NCI-H446 treated with DMSO at 0.1 percent for 48 hours (cell line): ENCODE measurements around the gene CLSTN3.
A peak's percentile ranks its signal among the peaks of the same experiment; 100 is the strongest.
"Not testable (repeated sequence)": the region's sequence is repeated elsewhere in the genome, so short reads cannot be mapped to it uniquely, and the experiment has no call there.

Experiments
- DNase-seq: peaks from one replicate; lab custom pipeline; 2025; lab: John Stamatoyannopoulos, UW

The CLSTN3 gene

GRCh38 chr12:7150841-7151240 is 20.7 kb downstream of the CLSTN3 start:
- DNase-seq: no peak

GRCh38 chr12:7151532-7151931 is 21.4 kb downstream of the CLSTN3 start:
- DNase-seq: no peak

GRCh38 chr12:7152818-7153217 is 22.6 kb downstream of the CLSTN3 start:
- DNase-seq: no peak

GRCh38 chr12:7154042-7154441 is 23.9 kb downstream of the CLSTN3 start:
- no peak for DNase-seq

- no peak for DNase-seq
Measured at GRCh38 chr12:7154901-7155470, 24.8 kb downstream of the CLSTN3 start.

- no peak for DNase-seq
Measured at GRCh38 chr12:7155471-7156034, 25.4 kb downstream of the CLSTN3 start.

GRCh38 chr12:7156259-7157197 is 26.4 kb downstream of the CLSTN3 start:
- DNase-seq: no peak

- no peak for DNase-seq
Measured at GRCh38 chr12:7157391-7157790, 27.2 kb downstream of the CLSTN3 start.

- DNase-seq: no peak
Measured at GRCh38 chr12:7158781-7159609, 28.8 kb downstream of the CLSTN3 start.

- no peak for DNase-seq
Measured at GRCh38 chr12:7160183-7160582, 30.0 kb downstream of the CLSTN3 start.

- no peak for DNase-seq
Measured at GRCh38 chr12:7161327-7161726, 31.2 kb downstream of the CLSTN3 start.

GRCh38 chr12:7161811-7162210 is 31.6 kb downstream of the CLSTN3 start:
- DNase-seq: no peak

GRCh38 chr12:7162691-7163114 is 32.5 kb downstream of the CLSTN3 start:
- no peak for DNase-seq

- no peak for DNase-seq
Measured at GRCh38 chr12:7169951-7170350, 39.8 kb downstream of the CLSTN3 start.

GRCh38 chr12:7171854-7172253 is 41.7 kb downstream of the CLSTN3 start:
- DNase-seq: no peak

GRCh38 chr12:7175493-7175892 is 45.3 kb downstream of the CLSTN3 start:
- no peak for DNase-seq

- DNase-seq: no peak
Measured at GRCh38 chr12:7176595-7176994, 46.4 kb downstream of the CLSTN3 start.

GRCh38 chr12:7178481-7178880 is 48.3 kb downstream of the CLSTN3 start:
- no peak for DNase-seq

- DNase-seq: no peak
Measured at GRCh38 chr12:7180685-7181084, 50.5 kb downstream of the CLSTN3 start.

GRCh38 chr12:7186058-7186457 is 55.9 kb downstream of the CLSTN3 start:
- not testable (repeated sequence) for DNase-seq

- DNase-seq: peak; percentile 20
Measured at GRCh38 chr12:7188562-7189397, 58.6 kb downstream of the CLSTN3 start.
